Islet precursor cell (in vitro differentiated cells): Measurements from ENCODE around the gene NKIRAS1.
"Not testable (repeated sequence)": the region's sequence is repeated elsewhere in the genome, so short reads cannot be mapped to it uniquely, and the experiment has no call there.

ENCODE experiments used
- DNase-seq: peaks from one replicate; pipeline ENCODE4 v3.0.0-alpha.2; 2018

The NKIRAS1 gene

DNA sequence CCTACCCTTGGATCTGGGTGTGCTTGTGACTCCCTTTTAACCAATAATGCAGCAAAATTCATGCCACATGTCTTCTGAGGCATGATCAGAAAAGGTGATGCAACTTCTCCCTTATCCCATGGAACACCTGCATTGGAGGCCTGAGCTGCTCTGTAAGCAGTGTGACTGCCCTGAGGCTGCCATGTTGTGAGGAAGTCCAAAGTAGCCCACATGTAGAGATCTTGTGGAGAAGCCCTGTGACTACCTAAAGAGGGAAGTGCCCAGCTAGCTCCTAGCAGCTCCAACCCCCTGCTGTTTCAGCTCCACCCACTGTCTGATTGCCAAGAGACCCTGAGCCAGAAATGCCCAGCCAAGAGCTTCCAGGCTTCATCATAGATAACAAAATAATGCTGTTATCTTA lies 21.9 kb upstream of the NKIRAS1 start:
- no peak for DNase-seq

DNA sequence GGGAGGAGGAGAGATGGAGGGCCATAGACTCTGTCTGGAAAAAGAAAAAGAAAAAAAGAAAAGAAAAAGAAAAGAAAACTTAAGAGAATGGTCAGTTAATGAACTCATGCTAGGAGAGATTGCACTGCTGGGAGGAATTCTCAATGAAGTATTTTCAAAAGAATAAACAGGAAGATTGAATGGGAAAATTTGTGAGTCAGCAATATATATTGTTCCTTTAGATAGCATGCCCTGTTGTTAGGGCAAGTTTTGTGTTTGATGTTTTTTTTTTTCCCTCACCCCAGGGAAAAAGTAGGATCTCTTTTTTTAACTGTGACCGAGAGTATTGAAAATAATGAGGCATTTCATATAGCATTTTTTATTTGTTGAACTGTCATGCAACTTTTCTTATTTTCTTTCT lies 20.5 kb upstream of the NKIRAS1 start:
- no peak for DNase-seq

DNA sequence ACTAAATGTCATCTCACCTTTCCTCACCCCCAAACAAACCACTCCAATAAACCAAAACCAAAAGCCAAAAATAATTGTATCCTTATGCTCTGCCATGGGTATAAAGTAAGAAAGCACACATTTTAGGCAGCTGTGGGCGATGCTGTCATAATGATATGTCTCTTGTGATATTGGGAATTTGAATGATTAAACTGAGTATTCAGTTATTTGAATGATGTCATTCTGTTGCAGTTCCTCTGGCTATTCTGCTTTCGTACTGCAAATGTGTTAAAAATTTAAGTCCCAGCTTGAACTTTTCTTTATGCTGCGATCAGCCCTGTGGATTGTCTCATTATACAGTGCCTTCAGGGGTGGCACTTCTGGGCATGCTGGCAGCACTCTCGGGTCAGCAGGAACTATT lies 17.5 kb upstream of the NKIRAS1 start:
- DNase-seq: no peak

DNA sequence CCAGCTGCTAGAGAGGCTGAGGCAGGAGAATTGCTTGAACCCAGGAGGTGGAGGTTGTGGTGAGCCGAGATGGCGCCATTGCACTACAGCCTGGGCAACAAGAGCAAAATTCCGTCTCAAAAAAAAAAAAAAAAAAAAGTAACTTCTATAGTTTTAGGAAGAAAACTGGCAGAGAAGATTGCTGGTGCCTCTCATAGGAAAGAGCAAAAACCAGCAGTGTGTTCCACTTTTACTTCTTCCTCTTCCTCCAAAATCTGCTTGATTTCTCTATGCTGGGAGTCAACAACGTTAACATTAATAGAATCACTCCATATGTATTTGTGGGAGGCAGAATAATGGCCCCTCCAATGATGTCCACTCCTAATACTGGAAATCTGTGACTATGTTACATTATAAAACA lies 15.8 kb upstream of the NKIRAS1 start:
- DNase-seq: no peak

DNA sequence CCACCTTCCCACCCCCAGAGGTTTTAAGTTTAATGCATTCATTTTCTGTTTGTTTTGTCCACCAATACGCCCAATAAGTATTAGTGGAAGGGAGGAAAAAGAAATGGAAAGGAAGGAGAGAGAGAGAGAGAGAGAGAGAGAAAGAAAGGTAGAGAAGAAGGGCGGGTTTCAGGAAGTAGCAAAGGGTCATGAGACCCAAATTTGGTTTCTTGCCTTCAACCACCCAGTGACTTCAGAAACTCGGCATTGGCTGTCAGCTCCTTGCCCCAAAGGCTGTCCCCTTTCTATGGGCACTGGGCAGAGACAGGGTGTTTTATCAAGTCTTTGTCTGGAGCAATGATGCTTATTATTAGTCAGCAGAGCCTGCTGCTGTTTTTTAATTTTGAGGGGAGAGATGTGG lies 14.8 kb upstream of the NKIRAS1 start:
- DNase-seq: no peak

DNA sequence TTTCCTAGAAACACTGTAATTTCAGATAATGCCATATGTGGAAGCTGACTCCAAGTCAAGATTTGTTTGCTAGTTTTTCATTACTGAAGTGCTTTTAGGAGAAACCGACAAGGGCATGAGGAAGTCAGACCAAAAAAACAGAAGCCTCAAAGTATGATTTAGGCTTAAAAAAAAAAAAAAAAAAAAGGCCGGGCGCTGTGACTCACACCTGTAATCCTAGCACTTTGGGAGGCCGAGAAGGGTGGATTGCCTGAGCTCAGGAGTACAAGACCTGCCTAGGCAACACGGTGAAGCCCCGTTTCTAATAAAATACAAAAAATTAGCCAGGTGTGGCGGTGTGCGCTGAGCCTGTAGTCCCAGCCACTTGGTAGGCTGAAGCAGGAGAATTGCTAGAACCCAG lies 11.7 kb upstream of the NKIRAS1 start:
- peak; percentile 68 for DNase-seq

DNA sequence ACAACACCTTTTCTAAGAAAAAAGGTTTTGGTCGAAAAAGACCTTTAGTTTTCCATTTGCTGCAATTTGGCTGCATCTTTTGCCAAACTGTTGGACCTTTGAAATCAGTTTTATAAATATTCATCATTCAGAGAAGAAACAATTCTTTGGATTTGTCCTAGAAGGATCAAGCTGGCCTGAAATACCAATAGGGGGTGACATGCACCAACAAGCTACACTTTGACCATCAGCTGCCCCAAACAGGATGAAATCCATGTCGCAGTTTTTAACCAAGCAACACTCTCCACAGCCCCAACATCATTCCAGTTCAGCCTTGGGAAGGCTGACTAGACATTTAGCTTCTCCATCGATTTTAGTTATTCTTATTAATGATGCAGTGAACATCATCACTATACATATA lies 9.9 kb upstream of the NKIRAS1 start:
- no peak for DNase-seq

DNA sequence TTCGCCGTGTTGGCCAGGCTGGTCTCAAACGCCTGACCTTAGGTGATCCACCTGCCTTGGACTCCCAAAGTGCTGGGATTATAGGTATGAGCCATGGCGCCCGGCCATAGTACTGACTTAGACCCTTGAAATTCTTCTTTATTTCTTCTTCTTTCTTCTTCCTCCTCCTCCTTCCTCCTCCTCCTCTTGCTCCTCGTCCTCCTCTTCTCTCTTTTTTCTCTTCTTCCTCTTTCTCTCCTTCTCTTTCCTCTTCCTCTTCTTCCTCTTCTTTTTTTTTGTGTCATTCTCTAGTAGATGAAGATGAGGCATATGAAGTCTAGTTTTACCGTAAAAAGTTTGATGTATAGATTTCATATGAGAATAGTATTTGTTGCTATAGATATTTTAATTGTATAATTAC lies 9.5 kb upstream of the NKIRAS1 start:
- no peak for DNase-seq

DNA sequence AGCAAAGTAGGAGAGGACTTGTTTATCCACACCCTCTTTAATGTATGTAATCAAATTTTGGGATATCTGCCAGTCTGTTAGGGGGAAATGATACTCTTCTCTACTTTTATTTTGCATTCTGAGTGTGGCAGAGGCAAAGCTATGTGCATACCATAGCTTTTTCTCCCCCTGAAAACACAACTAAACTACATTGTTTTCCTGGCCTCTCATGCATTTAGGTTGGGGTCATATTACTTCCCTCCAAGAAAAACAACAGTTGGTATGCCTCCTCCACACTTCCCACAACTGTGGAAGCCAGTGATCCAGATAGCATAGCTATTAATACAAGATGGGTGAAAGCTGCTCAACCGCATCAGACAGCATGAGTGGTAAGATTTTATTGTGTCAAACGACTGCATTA lies 7.0 kb upstream of the NKIRAS1 start:
- DNase-seq: no peak

DNA sequence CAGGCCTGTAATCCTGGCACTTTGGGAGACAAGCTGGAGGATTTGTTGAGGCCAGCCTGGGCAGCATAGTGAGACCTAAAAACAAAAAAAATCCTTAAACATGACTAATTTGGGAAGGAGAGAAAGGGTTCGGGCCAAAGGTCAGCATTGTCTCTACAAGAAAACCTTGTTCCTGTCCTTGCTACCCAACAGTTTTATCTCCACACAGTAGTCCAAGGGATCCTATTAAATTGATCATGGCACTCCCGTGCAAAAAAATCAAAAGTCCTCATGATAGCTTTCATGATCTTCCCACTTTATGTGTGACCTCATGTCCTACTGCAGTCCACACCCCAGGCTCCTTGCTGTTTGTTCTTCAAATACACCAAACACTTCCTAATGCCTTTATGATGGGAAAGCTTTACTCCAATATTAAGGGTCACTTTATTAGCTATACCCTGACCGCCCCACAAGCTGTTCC lies 4.3 kb upstream of the NKIRAS1 start:
- DNase-seq: no peak

DNA sequence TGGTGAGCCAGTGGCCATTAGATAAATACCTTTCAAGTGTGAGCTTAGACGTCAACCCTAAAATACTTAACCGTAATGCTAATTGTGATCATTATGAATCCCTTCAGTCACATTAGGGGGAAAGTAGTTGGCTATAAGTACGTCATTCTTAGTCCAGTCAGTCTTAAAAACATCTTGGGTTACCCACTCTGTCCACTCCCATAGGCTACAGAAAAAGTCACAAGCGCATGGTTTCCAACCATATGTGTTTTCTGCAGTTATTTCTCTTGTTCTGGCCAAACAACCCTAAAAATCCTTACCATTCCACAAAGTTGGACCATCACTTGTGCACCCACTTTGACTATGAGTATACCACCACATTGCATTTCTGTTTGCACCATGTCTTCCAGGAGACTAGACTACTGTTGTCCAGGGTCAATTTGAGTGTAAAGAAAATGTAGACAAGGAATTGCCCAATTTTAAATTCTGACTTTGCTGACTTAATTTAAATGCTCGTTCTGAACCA lies 3.4 kb upstream of the NKIRAS1 start:
- no peak for DNase-seq

DNA sequence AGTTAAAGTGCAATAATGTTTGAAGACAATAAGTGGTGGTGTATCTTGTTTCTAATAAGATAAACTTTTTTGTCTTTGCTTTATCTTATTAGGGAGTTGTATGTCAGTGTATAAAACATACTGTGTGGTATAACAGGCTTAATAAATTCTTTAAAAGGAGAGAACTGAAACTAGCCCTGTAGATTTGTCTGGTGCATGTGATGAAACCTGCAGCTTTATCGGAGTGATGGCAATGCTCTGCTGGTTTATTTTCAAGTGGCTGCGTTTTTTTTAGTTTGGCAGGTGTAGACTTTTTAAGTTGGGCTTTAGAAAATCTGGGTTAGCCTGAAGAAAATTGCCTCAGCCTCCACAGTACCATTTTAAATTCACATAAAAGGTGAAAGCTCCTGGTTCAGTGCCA lies 2.8 kb upstream of the NKIRAS1 start:
- no peak for DNase-seq

DNA sequence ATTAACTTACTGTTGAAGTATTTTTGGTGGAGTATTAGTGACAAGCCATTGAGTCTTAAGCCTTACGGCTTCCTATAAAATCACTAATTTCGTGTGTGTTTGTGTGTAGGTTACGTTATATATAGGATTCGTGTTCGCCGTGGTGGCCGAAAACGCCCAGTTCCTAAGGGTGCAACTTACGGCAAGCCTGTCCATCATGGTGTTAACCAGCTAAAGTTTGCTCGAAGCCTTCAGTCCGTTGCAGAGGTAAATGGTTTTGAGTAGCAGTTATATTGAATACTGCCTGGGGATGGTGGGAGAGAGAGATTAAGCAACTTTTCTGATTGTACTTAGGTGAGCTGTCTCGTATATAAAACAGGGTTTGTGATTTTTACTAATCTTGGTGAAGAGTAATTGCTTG lies 1.5 kb upstream of the NKIRAS1 start:
- not testable (repeated sequence) for DNase-seq

DNA sequence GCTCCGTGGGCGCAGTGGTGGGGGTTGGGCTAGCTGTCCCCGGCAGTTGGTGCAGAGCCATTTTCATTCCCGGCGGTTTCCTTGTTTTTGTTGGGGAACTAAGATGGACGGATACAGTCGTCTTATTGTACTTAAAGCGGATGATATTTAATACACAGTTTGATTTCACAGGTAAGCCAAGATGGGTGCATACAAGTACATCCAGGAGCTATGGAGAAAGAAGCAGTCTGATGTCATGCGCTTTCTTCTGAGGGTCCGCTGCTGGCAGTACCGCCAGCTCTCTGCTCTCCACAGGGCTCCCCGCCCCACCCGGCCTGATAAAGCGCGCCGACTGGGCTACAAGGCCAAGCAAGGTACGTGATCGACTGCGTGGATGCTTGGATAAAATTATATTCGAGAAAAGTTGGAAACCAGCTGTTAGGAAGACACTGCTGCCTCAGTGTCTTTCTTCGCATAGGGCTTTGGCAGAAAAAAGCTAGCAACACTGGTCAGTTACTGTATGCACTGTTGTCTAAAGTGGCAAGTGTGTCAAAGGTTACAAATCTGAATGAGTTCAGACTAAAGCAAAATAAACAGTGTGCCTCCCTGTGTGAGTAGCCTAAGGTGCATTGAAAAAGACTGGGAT lies 1.0 kb upstream of the NKIRAS1 start:
- DNase-seq: not testable (repeated sequence)

DNA sequence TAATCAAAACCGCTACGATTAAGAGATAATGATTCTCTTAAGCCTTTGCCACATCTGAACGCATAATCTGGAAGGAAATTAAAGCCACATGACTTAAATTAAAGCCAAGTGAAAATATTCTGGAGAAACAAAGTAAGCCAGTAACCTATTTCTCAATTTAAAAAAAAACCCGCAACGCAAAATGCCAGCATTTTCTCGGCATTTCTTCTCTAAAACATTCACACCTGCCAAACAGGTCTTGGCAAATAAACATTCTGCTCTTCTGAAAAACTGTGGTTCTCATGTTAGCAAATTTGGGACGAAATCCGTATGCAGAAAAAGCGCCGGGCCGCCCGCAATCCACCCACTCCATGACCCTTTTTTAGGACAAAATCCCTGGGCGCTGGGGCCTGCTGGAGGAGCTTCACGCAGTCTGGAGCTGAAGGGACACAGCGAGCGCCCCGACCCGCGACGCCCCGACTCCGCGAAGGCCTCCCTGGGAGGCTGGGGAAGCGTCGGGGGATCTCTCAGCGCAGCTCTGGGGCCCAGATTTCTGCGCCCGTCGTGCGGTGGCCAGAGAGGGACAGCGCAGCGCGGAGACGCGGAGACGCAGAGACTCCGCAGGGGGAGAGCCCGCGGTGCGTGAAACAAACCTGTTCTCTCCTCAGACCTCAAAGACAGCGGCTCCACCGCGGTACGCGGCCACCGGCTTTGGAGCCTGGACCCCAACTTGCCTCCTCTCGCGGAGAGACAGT lies 471 bp downstream of the NKIRAS1 start:
- no peak for DNase-seq

DNA sequence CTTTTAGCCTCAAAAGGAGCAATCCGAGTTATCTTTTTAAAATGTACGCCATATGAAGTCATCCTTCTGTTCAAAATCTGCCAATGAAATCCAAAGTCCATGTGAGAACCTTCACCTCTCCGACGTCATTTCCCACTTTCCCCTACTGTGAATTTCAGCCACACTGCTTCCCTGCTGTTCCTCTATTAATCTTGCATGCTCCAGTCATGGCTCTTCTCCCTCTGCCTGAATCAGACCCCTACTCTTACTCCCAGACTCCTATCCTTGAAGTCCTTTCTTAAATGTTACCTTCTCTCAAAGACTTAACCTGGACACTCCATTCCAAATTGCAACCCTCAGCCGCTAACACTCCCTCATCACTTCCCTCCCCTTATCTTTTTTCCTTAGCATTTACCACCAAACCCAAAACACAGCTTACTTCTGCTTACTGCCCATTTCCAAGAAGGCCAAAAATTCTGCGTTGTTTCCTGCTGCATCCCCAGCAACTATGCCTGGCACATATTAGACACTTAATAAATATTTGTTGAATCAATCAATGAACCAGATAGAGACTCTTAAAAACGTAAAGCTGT lies 1.2 kb downstream of the NKIRAS1 start:
- DNase-seq: no peak

DNA sequence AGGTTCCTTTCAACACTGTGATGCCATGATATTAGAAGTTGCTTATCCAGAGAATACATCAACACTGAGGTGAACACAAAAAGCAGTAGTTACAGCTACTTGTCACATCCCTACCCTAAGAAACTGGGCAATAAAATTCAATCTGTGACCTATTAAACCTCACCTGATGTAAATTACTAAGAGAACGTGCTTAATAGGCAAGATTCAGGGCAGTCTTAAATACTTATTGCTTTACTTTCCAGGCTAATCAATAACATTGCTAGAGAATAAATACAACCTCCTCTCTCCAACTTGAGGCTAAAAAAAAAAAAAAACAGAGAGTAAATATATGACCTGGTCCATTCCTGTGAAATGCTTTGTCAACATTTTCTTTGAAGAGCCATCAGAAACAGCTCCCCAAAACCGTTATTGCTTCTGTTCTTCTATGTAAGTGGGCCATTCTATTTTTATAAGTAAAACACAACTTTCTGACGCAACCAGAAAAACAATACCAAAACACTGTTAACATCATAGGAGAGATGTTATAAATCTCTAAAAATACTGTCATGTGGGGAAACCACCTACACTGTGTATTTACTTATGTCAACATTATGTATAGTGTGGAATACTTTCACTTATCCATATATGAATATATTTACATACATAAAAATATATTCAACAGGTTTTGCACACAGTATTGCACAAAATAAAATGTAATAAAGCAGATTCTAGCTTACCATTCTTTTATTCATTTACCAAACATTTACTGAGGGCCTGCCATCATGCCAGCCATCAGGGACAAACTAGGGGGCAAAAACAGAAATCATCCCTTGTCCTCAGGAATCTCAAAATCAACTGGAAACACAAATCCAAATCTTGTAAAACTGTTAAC lies 2.7 kb downstream of the NKIRAS1 start:
- DNase-seq: no peak

DNA sequence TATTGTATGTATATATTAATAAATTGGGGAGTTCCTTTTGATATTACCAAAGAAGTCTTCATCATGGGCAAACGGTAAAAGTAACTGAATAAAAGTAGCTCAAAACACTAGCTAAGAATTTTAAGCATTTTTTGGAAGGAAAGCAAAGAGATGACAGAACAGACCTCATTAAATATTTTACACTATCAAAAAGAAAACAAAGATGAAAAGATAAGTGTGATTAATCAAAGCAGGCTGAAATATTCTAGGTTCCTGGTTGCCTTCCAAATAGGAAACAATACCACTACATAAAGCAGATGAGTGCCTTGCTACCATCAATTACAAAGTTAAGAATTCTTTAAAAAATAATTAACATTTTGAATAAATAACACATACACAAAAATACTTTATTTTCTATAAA lies 3.6 kb downstream of the NKIRAS1 start:
- no peak for DNase-seq

DNA sequence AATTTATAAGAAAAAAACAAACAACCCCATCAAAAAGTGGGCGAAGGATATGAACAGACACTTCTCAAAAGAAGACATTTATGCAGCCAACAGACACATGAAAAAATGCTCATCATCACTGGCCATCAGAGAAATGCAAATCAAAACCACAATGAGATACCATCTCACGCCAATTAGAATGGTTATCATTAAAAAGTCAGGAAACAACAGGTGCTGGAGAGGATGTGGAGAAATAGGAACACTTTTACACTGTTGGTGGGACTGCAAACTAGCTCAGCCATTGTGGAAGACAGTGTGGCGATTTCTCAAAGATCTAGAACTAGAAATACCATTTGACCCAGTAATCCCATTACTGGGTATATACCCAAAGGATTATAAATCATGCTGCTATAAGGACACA lies 4.5 kb downstream of the NKIRAS1 start:
- DNase-seq: not testable (repeated sequence)

DNA sequence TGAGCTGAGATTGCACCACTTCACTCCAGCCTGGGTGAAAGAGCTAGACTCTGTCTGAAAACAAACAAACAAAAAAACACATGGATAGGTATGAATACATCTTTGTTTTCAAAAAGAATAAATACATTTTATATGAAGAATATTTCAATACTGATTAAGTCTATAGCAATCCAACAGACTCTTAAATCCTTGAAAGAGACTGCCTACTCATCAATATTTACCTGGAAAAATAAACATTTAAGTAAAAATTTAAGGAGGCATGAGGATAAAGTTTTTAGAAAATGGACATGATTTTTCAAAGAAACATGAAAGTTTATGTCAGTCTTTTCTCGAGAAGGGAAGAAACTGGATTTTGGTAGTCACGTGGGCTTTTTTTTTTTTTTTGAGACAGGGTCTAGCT lies 5.4 kb downstream of the NKIRAS1 start:
- no peak for DNase-seq

DNA sequence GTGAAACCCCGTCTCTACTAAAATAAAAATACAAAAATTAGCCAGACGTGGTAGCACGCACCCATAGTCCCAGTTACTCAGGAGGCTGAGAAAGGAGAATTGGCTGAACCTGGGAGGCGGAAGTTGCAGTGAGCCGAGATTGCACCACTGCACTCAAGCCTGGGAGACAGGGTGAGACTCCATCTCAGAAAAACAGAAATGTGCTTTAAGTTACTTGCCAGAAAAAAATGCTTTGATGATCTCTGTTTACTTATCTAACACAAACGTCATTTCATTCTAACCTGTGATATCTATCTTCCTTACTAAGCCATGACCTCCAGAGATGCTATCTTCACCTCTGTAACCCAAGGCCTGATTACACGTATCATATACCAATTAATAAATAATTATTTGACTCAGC lies 7.4 kb downstream of the NKIRAS1 start:
- no peak for DNase-seq

DNA sequence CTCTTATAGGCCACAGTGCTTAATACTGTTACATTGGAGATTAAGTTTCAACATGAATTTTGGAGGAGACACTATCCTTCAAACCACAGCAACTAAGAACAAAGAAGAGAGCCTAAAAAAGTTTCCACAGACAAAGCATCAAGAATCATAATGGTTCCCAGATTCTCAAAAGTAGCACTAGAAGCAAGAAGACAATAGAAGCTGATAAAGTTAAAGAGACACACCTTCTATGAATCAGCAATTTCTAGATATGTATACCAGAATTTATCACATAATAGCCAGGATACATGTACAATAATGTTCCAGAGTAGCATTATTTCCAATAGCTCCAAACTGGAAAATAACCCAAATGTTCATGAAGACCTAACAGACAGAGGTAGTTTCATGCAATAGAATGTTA lies 12.2 kb downstream of the NKIRAS1 start:
- DNase-seq: no peak

DNA sequence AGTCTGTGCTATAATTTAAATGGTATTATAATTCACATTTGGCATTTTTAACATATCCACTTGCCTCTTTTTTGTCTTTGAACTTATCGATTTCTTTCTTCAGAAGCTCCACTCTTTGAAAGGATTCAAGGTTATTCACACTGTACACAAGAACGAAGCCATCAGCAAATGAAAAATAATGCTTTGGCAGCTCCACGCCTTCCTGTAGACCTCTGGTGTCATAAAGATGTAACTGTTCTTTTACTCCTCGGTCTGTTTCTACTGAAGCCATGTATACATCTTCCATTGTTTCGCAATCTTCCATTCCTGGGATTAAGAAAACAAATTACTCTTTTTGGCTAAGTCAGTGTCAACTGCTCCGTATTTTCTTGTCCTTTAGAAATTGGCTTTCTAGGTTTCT lies 16.0 kb downstream of the NKIRAS1 start:
- no peak for DNase-seq
